MCF 10A (cell line): Measurements from ENCODE around the gene CLPX. TPM values are rescaled to one million over a fixed set of nuclear protein-coding genes. Genes with fewer than 3 reads are reported as not detected.

Experiments used
- BruUV-seq: library from RNA; stranded (reverse); fragments of 400-500 nt; replicated peaks from 2 replicates; lab custom pipeline; 2021; lab: Mats Ljungman, UMichigan
- CTCF ChIA-PET: fragments of 300-600 bp; sonication (Branson Sonifier 250); formaldehyde crosslinking; extraction: SDS; loops from one replicate; lab custom pipeline; 2021; ENCODE audit warnings: antibody characterized with exemption, inconsistent platforms; lab: Yijun Ruan, JAX
- POLR2A ChIA-PET: fragments of 300-600, 350-650 bp; sonication (Branson Sonifier 250); formaldehyde crosslinking; extraction: SDS; loops from one replicate; lab custom pipeline; 2020; ENCODE audit warnings: antibody characterized with exemption, inconsistent platforms; lab: Yijun Ruan, JAX
- DNase-seq: peaks from one replicate; pipeline ENCODE4 v3.0.0-alpha.2; 2018; ENCODE audit not compliant: unreplicated experiment
- H3K27ac Mint-ChIP-seq: one replicate; pipeline ENCODE4 v1.8.0; 2022; ENCODE audit warnings: mild to moderate bottlenecking, low read depth, mixed read lengths; ENCODE audit not compliant: unreplicated experiment
- H3K27me3 Mint-ChIP-seq: one replicate; pipeline ENCODE4 v1.8.0; 2022; ENCODE audit warnings: mixed read lengths; ENCODE audit not compliant: insufficient read depth, unreplicated experiment
- H3K36me3 Mint-ChIP-seq: one replicate; pipeline ENCODE4 v1.8.0; 2022; ENCODE audit warnings: mild to moderate bottlenecking, moderate library complexity, mixed read lengths; ENCODE audit not compliant: insufficient read depth, unreplicated experiment
- H3K4me1 Mint-ChIP-seq: one replicate; pipeline ENCODE4 v1.8.0; 2022; ENCODE audit warnings: mixed read lengths; ENCODE audit not compliant: insufficient read depth, unreplicated experiment
- H3K4me3 Mint-ChIP-seq: one replicate; pipeline ENCODE4 v1.8.0; 2022; ENCODE audit warnings: mild to moderate bottlenecking, moderate library complexity, mixed read lengths; ENCODE audit not compliant: unreplicated experiment
- H3K9me3 Mint-ChIP-seq: one replicate; pipeline ENCODE4 v1.8.0; 2022; ENCODE audit warnings: mixed read lengths; ENCODE audit not compliant: unreplicated experiment
- CTCF ChIP-seq: fragments of 200-600 bp; IDR thresholded peaks from one replicate; pipeline ENCODE4 v1.8.0; 2022; ENCODE audit warnings: antibody characterized with exemption, mild to moderate bottlenecking; ENCODE audit not compliant: unreplicated experiment
- intact Hi-C: fragments of 100-400 bp; cut with micrococcal nuclease; formaldehyde crosslinking; loops from 2 replicates; pipeline ENCODE4 v1.14.1; 2022
- total RNA-seq: library from RNA; stranded (reverse); gene quantifications from 2 replicates; pipeline ENCODE4 v1.2.3, GENCODE V29; 2022

Gene CLPX
- total RNA-seq, 1 experiment from 2014 or later: 48.9 TPM

GRCh38 chr15:65210770-65211481 is 25.8 kb upstream of the CLPX start, which contains the start of gene CILP:
Gene CILP, minus strand, starts transcription at chr15:65211473. Its CDS starts 1,718 bp downstream, at chr15:65209755.
- no peak for DNase-seq
- Mint-ChIP-seq H3K27me3 (no peaks in the 10 kb centered on the region), H3K4me3 (no peak within 1 kb of the TSS), H3K9me3 (no peaks in the 10 kb centered on the region), H3K36me3 (no peaks in the 10 kb centered on the region), H3K4me1 (no peaks in the 10 kb centered on the region), H3K27ac (no peak within 1 kb of the TSS)
- no TSS peak for BruUV-seq
- no peak for TF ChIP-seq CTCF
- intact Hi-C loops: no loop called here
- POLR2A ChIA-PET: no interaction called here
- CTCF ChIA-PET: interaction anchor here (0.7 to 1.2 kb wide), 3 partner anchors 9 to 16 kb away, joined by 3 to 4 read pairs (median 3); no protein-coding TSS in a partner anchor

- POLR2A ChIA-PET: no interaction called here
- no peaks in the 10 kb centered on the region for H3K36me3 Mint-ChIP-seq
- intact Hi-C loops: no loop called here
- H3K4me1 Mint-ChIP-seq: no peaks in the 10 kb centered on the region
- no peak overlapping the region for H3K4me3 Mint-ChIP-seq
- H3K27me3 Mint-ChIP-seq: no peaks in the 10 kb centered on the region
- H3K9me3 Mint-ChIP-seq: no peaks in the 10 kb centered on the region
- DNase-seq: no peak
- no peak overlapping the region for H3K27ac Mint-ChIP-seq
- CTCF ChIA-PET: no interaction called here
- no TSS peak for BruUV-seq
- TF ChIP-seq CTCF: no peak
These were observed 24.8 kb upstream of the CLPX start for GRCh38 chr15:65209701-65210643.

- no peak overlapping the region for H3K27ac Mint-ChIP-seq
- no peaks in the 10 kb centered on the region for H3K36me3 Mint-ChIP-seq
- no peak for TF ChIP-seq CTCF
- no peak for DNase-seq
- no TSS peak for BruUV-seq
- no peaks in the 10 kb centered on the region for H3K27me3 Mint-ChIP-seq
- H3K9me3 Mint-ChIP-seq: no peaks in the 10 kb centered on the region
- intact Hi-C loops: no loop called here
- no peaks in the 10 kb centered on the region for H3K4me1 Mint-ChIP-seq
- H3K4me3 Mint-ChIP-seq: no peak overlapping the region
- POLR2A ChIA-PET: interaction anchor here (1.4 kb wide), 1 partner anchor 77 kb away, joined by 3 read pairs; no protein-coding TSS in a partner anchor
- CTCF ChIA-PET: interaction anchor here (0.6 to 1.3 kb wide), 5 partner anchors 22 to 122 kb away, joined by 3 to 4 read pairs (median 4); no protein-coding TSS in a partner anchor
These were observed 23.5 kb upstream of the CLPX start for GRCh38 chr15:65208647-65209046.
